ENCODE measurements around the gene EDN2. TPM values are rescaled to one million over a fixed set of nuclear protein-coding genes. Genes with fewer than 3 reads are reported as not detected.

The EDN2 gene
- total RNA-seq, 1 donor from 2014 or later: 0.80 TPM

DNA sequence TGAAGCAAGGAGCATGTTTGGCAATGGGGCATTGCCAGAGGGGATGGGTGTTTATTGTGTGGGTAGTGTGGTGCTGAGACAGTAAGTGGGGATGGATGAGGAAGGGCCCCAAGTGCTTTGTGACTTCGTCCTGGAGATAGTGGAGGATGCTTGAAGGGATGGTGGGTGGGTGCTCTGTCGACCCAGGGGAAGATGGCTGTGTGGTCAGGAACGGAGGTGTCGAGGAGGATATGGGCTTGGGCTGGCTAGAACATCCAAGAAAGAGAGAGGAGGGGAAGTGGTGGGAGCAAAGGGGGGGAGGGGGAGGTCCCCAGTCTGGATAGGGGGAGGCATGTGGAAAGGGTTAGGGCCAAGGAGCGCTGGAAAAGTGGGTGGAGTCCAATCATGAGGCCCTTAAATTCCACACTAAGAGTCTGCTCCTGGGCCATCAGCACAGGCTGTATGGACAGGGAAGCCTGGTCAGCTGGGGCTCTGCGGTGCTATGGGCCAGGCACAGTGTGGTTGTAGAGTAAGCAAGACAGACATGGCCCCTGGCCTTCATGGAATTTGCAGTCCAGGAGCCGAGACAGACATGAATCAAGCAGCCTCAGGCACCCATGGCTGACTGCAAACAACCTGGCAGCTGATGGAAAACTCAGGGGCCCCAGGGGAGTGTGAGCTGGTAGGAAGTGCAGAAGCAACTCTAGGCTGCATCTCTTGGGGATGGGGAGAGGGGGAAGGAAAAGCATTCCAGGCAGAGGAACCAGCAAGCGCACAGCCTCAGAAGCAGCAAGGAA lies 36.3 kb downstream of the EDN2 start:
- DNase-seq (ENCODE audit: low spot score): no peak
- Mint-ChIP-seq H3K4me1 (ENCODE audit: low read depth) (peaks cover 27% of the 10 kb centered on the region), H3K36me3 (ENCODE audit: low read depth) (no peaks in the 10 kb centered on the region), H3K27ac (ENCODE audit: unreplicated experiment) (peak overlapping the region; percentile 79), H3K9me3 (ENCODE audit: low read depth) (peaks cover 2% of the 10 kb centered on the region), H3K4me3 (ENCODE audit: unreplicated experiment) (no peak overlapping the region), H3K27me3 (ENCODE audit: low read depth) (no peaks in the 10 kb centered on the region)
- TF ChIP-seq, protein P1, sequence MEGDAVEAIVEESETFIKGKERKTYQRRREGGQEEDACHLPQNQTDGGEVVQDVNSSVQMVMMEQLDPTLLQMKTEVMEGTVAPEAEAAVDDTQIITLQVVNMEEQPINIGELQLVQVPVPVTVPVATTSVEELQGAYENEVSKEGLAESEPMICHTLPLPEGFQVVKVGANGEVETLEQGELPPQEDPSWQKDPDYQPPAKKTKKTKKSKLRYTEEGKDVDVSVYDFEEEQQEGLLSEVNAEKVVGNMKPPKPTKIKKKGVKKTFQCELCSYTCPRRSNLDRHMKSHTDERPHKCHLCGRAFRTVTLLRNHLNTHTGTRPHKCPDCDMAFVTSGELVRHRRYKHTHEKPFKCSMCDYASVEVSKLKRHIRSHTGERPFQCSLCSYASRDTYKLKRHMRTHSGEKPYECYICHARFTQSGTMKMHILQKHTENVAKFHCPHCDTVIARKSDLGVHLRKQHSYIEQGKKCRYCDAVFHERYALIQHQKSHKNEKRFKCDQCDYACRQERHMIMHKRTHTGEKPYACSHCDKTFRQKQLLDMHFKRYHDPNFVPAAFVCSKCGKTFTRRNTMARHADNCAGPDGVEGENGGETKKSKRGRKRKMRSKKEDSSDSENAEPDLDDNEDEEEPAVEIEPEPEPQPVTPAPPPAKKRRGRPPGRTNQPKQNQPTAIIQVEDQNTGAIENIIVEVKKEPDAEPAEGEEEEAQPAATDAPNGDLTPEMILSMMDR (IDR thresholded peaks at IDR 0.05): no peak

DNA sequence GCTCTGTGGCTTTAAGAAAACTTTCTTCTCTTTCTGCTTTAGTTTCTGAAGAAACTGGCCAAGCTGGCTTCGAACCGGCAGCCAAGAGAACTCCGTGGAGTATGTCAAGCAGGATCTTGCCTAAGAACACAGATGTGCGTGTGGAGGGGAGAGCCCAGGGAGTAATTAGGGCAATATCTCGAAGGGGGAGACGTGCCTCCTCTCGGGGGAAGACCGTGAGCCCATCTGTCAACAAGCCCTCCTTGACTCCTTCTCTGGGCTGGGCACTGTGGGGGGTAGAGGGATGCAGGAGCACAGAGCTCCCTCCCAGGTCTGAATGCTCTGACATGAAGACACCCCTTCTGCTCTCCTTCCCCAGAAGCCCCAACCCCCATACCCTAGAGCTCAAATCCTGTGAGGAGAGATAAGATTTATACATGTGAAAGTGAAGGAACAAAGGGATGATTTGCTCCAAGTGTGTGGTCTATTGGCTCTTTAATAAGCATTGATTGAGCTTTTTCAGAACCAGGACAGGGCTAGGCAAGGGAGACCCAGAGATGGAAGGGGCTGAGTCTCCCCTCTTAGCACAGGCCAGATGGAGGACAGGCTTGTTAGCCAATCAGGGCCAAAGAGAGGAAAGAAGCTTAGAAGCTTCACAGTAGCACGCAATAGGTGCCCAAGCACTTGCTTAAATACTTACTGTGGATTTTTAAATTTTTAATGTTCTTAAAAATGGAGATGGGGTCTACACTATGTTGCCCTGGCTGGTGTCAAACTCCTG lies 37.5 kb downstream of the EDN2 start:
- peaks cover 2% of the 10 kb centered on the region for H3K9me3 Mint-ChIP-seq (ENCODE audit: low read depth)
- TF ChIP-seq, protein P1 (IDR thresholded peaks at IDR 0.05): no peak
- no peaks in the 10 kb centered on the region for H3K27me3 Mint-ChIP-seq (ENCODE audit: low read depth)
- H3K4me1 Mint-ChIP-seq (ENCODE audit: low read depth): peaks cover 27% of the 10 kb centered on the region
- no peaks in the 10 kb centered on the region for H3K36me3 Mint-ChIP-seq (ENCODE audit: low read depth)
- H3K4me3 Mint-ChIP-seq (ENCODE audit: unreplicated experiment): no peak overlapping the region
- no peak for DNase-seq (ENCODE audit: low spot score)
- no peak overlapping the region for H3K27ac Mint-ChIP-seq (ENCODE audit: unreplicated experiment)

DNA sequence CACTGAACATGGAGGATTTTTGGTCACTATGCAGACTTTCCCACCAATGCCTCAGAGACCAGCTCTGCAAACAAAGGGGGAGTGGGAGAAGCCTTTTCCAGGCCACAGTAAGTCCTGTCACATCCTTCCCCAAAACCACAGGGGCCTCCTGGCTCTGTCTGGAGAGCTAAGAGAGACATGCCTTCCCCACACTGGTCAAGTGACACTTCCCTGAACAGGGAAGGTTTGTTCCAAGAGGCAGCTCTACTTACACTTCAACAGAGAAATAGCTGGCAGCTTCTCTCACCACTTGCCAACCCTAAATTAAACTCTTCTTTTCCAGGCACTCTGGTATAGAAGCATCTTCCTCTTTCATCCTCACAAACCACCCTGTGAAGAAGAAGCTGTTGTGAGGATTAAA lies 39.7 kb downstream of the EDN2 start:
- no peak overlapping the region for H3K27ac Mint-ChIP-seq (ENCODE audit: unreplicated experiment)
- peaks cover 2% of the 10 kb centered on the region for H3K9me3 Mint-ChIP-seq (ENCODE audit: low read depth)
- H3K27me3 Mint-ChIP-seq (ENCODE audit: low read depth): no peaks in the 10 kb centered on the region
- TF ChIP-seq, protein P1 (IDR thresholded peaks at IDR 0.05): no peak
- no peak overlapping the region for H3K4me3 Mint-ChIP-seq (ENCODE audit: unreplicated experiment)
- no peak for DNase-seq (ENCODE audit: low spot score)
- H3K4me1 Mint-ChIP-seq (ENCODE audit: low read depth): peaks cover 23% of the 10 kb centered on the region
- H3K36me3 Mint-ChIP-seq (ENCODE audit: low read depth): no peaks in the 10 kb centered on the region

DNA sequence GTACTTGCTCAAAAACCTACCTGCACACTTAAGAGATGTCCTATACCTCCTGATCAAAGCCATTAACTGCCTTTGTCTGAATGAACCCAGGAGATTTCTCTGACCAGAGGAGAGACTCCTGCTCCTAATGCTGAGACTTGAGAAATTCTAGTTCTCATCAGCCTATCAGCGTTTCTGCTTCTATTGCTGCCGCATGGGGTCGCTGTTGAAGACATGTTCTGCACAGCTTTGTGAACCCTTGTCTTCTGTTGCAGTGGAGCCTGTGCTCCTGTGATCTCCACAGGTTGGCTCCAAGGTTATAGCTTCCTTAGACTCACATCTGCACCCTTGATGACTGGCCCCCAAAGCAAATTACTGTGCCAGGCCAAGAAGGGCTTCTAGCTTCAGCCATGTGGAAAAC lies 40.2 kb downstream of the EDN2 start:
- peaks cover 2% of the 10 kb centered on the region for H3K9me3 Mint-ChIP-seq (ENCODE audit: low read depth)

DNA sequence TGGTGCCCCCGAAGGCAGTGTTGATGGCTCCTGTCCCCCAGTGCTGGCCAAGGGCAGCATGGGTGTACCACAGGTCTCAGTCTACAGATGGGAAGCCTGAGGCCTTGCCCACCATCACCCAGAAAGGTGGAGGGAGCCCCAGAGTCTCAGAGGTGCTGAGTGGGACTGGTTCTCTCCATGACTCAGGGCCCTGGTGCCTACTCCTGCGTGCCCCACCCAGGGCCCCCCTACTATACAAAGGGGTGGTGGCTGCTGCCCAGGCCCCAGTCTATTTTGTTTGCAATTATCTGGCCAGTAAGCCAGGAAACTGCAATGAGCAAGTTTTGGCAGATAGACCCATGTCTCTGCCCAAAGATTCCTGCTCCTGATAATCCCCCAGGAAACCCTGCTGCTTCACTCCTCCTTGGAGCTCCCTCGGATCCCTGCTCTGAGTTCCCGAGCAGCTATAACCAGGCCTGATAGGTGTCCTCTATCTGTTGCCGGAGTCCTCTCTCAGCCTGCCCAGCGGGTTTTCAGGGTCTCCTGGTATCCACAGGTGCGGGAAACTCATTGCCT lies 41.7 kb downstream of the EDN2 start:
- peaks cover 3% of the 10 kb centered on the region for H3K4me1 Mint-ChIP-seq (ENCODE audit: low read depth)
- no peak overlapping the region for H3K27ac Mint-ChIP-seq (ENCODE audit: unreplicated experiment)
- TF ChIP-seq, protein P1 (IDR thresholded peaks at IDR 0.05): no peak
- peaks cover 2% of the 10 kb centered on the region for H3K9me3 Mint-ChIP-seq (ENCODE audit: low read depth)
- H3K36me3 Mint-ChIP-seq (ENCODE audit: low read depth): no peaks in the 10 kb centered on the region
- DNase-seq (ENCODE audit: low spot score): no peak
- no peaks in the 10 kb centered on the region for H3K27me3 Mint-ChIP-seq (ENCODE audit: low read depth)
- H3K4me3 Mint-ChIP-seq (ENCODE audit: unreplicated experiment): no peak overlapping the region

More for the DNA sequence above, 40.2 kb downstream of the EDN2 start:
- Mint-ChIP-seq H3K4me3 (ENCODE audit: unreplicated experiment) (no peak overlapping the region), H3K4me1 (ENCODE audit: low read depth) (peaks cover 17% of the 10 kb centered on the region), H3K36me3 (ENCODE audit: low read depth) (no peaks in the 10 kb centered on the region), H3K27me3 (ENCODE audit: low read depth) (no peaks in the 10 kb centered on the region), H3K27ac (ENCODE audit: unreplicated experiment) (no peak overlapping the region)
- DNase-seq (ENCODE audit: low spot score): no peak
- TF ChIP-seq, protein P1 (IDR thresholded peaks at IDR 0.05): peak; percentile 47

All from chondrocyte (in vitro differentiated cells).